HG03342 (cell line): ENCODE results near the gene FETUB.
"Not testable (repeated sequence)": the region's sequence is repeated elsewhere in the genome, so short reads cannot be mapped to it uniquely, and the experiment has no call there.

ENCODE experiments used
- ATAC-seq: cut with Tn5 transposase; IDR thresholded peaks from one replicate; pipeline ENCODE4 v1.9.1; 2021; ENCODE audit warnings: mild to moderate bottlenecking, moderate library complexity; ENCODE audit not compliant: unreplicated experiment

Gene FETUB

DNA sequence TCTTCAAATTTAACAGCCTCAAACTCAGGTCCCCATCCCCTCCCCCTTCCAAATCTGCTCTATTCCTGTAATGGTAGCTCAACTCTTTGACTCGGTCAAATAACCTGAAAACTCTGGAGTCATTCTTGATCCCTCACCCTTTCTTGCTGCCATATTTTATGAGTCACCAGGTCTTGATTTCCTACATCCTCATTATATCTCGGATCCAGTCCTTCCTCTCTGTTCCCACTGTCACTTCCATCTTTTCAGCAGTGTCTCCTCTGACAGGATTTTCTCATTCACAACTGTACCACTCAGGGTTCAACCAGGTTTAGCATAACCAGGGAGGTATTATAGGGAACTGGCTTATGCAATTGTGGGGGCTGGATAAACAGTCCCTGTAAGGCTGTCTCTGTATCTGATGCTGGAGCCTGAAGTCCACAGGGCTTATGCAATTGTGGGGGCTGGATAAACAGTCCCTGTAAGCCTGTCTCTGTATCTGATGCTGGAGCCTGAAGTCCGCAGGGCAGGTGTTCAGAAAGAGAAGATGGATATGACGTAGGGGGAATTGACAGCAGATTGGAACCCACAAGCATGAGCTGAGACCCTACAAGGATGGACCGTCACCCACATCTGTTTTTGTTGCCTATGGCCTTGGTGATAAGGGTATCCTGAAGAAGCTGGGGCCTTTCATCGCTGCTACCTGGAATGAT, 9.1 kb upstream of the FETUB start:
- ATAC-seq: no peak

DNA sequence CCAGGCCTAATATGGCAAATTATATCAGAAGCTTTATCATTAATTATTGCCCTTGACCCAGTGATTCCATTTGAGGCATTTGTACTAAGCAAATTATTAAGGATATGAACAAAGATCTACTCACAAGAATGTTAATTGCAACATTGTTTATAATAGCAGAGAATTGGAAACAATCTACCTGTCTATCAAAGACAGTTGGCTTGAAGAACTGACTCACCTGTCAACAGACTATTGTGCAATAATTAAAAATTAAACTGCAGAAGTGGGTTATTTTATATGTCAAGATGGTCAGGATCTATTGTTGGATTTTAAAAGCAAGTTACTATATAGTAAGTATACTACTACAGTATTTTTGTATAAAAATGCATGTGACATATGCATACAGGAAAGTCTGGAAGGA, 6.7 kb upstream of the FETUB start:
- no peak for ATAC-seq

DNA sequence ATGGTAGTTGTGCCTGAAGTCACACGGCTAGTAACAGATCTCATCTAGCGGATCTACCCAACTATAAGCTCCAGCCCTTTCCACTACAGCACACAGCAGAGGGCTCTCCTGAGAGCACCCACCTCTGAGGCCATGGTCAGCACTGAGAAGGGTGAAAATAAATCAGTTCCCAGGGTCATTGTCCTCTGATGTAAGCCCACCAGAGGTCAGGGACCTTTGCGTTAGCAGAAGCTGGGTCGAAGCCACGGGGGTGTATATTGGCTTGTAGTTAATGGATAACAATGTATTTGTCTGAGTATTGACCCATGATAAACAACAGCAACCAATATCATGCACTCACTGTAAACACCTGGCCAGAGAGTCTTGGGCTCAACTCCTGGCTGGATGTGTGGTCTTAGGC, 6.0 kb upstream of the FETUB start:
- ATAC-seq: not testable (repeated sequence)

DNA sequence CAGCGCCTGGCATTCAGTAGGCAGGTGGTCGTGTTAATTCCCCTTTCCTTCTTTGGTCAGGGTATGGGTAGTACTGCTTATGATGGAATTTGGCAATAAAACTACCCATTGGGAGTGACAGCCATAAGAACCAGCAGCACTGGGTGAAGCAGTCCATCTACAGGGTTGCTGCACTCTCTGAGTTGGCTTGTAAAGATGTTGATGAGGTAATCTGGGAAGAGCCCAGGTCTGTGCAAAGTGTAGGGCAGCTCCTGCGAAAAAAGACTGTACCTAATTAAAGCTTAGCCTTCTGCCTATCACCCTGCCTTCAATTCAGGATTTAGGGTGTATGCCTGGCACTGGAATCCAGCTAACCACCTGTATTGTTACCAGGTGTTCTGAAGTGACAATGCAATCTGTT, 4.7 kb upstream of the FETUB start:
- ATAC-seq: no peak

DNA sequence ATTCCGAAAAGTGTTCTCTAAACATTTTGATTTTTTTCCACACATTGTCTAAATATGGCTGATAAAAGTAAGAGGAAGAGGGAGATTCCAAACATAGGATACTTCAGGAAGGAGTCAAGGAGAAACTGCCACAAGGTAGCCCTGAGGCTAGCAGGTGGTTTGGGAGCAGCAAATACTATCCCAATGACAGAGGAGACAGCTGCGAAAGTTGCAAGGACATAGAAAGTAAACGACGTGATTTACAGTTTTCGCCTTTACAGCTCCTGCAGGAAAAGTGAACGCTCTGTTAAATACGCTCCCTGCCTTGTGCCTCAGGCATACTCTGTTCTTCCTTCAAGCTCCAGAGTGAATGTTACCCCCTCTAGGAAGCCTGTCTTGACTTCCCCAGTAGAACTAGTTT, 3.7 kb upstream of the FETUB start:
- ATAC-seq: no peak

DNA sequence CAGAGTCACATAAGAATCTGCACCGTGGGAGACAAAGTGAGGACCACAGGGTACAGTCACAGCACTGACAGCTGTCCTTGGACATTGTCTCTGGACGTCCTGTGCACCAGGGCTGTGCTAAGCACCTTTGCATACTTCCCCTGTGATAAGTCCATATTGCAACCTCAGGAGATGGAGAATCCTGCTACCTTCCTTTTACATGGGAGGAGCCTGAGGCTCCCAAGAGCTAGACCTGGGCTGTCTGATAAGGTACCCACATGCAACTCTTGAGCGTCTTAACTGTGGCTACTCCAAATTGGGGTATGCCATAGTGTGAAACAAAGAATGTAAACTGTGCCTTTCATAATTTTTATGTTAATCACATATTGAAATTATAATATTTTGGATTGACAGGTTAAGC, 2.5 kb upstream of the FETUB start:
- no peak for ATAC-seq

DNA sequence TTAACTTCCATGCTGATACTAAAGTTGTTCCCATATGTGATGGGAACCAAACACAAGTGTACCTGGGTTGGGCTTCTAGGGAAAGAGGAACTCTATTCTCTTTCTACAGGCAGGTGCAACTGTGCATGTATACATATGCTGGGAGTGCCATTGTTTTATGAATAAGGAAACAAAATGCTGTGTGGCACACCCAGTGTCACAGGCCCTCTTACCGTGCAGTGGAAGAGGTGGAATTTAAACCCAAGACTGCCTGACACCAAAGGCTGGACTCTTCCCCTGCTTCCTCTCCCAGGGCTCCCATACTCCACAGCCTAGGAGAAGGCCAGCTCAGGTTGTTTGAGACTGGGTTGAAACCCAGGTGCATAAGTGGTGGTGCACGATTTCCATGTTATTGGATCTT, 1.9 kb upstream of the FETUB start:
- no peak for ATAC-seq

DNA sequence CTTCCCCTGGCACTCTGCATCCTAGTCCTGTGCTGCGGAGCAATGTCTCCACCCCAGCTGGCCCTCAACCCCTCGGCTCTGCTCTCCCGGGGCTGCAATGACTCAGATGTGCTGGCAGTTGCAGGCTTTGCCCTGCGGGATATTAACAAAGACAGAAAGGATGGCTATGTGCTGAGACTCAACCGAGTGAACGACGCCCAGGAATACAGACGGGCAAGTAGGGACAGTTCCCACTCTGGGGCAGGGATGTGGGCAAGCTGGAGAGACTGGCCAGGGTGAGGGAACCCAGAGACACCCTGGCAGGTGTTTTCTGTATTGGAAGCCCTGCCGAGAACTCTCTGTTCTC, 247 bp downstream of the FETUB start:
- ATAC-seq: no peak

DNA sequence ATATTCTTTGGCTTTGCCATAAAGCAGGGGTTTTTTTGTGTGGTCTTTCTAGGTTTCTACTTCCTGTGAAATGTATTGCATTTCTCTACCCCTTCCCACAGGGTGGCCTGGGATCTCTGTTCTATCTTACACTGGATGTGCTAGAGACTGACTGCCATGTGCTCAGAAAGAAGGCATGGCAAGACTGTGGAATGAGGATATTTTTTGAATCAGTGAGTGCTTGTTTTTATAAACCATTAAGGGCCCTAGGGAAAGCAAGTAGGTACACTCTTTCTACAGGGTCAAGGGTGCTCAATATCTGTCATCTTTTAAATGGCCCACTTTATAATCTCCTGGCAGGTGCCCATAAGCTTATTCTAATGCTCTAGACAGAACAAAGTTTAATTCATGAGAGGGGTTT, 730 bp downstream of the FETUB start:
- ATAC-seq: no peak

DNA sequence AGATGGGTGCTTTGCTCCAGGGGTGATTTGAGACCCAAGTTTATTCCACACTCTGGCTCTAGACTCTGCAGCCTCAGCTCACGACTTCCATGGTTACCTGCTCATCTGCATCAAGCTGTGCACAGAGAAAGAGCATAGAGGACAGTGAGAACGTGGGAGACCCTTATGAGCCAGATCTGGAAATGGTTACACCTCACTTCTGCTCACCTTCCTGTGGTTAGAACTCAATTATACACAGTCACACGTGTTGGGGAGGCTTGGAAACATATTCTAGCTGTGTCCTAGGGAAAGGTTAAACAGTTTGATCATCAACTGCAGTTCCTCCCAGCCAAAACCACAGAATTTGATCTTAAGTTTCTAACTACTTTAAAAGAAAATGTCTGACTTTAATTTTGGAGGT, 1.8 kb downstream of the FETUB start:
- ATAC-seq: no peak

DNA sequence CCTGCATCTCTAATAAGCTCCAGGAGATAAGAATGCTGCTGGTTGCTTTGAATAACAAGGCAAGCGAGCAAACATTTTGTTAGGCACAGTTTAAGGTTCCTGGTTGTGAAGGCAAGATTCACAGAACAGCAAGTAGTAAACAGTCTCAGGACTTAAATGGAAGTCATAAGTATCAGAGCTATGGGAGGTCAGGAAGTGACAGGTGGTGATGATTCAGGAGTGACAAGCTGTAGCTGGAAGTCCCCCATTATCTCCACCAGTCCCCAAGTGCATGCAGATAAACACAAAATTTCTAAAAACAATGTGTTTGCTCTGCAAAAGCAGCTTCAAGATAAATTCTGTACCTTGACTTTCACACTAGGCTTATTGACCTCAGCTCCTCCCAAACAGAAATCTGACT, 3.3 kb downstream of the FETUB start:
- no peak for ATAC-seq

DNA sequence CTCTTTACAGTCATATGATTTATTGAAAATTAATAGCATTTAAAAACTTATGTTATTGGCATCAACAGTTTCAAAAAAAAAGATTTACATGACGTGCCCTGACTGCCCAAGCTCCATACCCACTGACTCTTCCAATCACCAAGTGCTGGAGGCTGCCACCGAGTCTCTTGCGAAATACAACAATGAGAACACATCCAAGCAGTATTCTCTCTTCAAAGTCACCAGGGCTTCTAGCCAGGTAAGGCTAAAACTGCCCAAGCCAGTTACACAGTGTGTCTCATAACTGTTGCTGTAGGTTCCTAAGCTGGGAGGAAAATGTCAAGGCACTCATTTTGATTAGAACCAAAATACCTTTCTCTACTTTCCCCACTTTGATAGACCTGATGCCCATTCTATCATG, 4.5 kb downstream of the FETUB start:
- no peak for ATAC-seq

DNA sequence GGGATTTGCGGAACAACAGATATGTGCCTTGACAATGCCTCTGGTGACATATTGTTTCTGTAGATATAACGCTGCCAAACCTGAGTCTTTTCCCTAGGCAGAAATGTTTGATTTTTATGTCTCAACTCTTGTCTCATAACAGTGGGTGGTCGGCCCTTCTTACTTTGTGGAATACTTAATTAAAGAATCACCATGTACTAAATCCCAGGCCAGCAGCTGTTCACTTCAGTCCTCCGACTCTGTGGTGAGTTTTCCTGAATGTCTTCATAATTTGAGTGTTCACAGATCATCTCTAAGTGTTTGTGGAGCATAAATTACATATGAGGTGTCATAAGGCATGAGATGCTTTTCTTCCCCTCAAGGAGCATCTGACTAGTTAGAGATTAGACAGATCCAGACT, 5.9 kb downstream of the FETUB start:
- ATAC-seq: no peak

DNA sequence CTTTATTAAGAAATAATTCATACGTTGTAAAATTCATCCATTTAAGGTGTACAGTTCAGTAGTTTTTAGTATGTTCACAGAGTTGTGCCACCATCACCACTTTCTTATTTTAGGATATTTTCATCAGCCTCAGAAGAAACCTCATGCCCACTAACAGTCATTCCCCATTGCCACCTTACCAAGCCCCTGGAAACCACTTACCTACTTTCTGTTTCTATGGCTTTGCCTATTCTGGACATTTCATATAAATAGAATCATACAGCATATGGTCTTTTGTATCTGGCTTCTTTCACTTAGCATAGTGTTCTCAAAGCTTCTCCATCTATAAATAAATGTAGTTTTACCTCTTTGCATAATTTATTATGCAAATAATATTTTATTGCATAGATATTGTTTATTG, 6.6 kb downstream of the FETUB start:
- no peak for ATAC-seq

DNA sequence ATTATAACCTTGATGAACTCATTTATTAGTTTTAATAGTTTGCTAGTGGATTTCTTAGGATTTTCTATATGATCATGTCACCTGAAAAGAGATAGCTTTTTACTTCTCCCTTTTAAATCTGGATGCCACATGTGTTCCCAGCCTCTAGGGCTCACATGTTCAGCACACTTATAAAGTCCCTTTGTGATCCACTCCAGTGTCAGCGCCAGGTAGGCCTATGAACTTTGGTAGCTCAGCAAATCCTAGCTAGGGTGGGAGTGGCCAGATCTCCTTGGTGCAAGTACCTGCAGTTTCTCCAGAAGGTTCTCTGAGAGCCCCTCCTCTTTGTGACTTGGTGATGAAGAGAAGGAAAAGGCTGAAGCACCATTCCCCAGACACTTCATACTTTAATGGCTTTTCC, 8.7 kb downstream of the FETUB start:
- ATAC-seq: no peak

DNA sequence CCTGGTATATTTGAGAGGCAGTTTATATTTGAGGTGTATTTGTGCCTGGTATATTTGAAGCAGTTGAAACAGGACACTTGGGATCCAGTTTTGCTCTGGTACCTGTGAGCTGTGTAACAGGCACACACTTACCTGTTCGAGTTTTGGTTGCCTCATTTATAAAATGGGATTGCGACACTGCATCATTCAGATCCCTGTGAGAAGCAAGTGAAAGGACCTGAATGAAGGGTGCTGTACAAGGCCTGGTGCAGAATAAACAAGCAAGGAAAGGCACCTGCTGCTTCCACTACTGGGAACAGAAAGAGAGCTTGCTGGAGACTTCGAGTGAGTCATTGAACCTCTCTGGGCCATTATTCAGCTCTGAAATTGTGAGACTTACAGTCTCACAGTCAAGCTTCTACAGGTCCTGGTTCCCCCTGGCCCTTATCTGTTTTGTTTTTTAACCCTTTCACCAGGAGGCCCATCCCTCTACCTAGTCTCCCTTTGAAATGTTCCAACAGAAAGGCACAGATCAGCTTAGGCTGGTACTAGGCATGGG, 11.5 kb downstream of the FETUB start:
- no peak for ATAC-seq

DNA sequence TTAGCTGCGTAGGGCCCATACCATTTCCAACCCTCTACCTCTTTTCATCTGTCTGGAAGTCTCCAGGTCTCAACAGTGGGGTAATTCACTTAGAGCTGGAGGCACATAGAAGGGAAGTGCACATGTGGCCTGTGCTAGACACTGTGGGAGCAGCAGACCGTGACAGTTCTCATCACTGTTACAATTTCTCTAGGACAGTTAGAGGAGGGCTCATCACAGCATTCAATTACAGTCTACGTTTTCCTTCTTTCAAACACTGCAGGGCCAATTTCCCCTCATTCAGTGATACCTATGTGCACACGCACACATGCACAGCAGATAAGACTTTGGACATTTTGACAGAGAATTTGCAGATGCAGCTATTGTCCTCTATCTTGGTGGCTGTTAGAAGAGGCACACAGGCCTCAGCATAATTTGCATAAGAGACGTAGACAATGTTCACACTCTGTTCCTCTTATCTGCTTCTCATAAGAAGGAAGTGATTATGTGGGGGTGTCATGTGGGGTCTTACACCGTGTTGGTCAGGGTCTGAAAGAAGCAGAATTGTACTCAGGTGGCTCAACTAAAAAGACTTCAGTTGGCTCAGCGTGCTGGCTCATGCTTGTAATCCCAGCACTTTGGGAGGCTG, 13.0 kb downstream of the FETUB start:
- peak; percentile 95 for ATAC-seq

DNA sequence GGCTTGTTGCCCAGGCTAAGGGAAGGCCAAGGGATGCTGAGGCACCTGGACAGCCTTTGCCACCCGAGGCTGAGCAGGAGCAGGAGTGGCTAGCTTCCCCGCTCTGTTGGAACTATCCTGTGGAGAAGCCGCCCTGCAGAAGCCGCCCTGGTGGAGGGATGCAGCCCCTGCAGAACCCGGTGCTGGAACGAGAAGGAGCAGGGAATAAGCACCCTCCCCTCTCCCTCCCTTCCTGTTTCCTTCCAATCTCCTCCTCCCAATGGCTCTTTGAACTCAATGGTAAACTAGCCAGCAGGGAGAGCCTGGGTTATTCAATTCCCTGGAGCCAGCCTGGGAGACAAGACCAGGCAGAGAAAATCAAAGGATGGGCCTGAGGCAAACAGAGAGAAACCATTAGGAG, 13.8 kb downstream of the FETUB start:
- ATAC-seq: no peak

DNA sequence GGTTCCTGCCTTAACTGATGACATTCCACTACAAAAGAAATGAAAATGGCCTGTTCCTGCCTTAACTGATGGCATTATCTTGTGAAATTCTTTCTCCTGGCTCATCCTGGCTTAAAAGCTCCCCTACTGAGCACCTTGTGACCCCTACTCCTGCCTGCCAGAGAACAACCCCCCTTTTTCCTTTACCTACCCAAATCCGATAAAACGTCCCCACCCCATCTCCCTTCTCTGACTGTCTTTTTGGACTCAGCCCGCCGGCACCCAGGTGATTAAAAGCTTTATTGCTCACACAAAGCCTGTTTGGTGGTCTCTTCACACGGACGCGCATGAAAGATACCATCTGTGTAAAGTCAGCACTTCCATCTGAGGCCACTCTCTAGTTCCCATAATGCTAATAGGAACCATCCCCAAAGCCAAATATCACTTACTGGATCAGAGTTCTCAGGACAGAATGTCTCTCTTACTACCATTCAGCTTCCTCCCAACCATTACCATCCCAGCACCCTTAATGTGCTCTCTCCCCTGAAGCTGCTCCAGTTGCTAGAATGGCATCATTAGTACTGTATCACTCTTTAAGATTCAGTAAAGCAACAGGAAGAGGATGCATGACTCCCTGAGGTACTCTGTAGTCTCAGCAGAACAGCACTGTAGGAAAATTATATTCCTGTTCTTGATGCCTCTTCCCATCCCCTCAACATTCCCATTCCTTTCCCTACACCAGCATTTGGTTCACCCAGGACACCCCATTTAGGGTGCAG, 23.3 kb downstream of the FETUB start:
- ATAC-seq: no peak

DNA sequence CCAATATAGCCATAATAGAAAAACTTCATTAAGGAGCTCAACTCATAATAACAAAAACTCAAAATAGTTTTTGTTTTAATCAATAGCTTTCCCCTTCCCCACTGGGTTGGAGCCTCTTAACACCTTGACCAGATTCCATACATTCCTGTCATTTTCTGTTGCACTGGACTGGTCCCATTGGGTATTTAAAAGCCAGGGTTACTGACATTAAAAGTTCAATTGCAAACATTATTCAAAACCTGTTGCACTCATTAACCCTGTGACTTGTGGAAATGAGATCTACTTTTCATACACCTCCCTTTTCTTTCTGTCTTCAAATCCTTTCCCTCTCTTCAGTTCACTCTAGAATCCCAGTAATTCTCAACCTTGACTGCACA, 23.9 kb downstream of the FETUB start:
- ATAC-seq: no peak

DNA sequence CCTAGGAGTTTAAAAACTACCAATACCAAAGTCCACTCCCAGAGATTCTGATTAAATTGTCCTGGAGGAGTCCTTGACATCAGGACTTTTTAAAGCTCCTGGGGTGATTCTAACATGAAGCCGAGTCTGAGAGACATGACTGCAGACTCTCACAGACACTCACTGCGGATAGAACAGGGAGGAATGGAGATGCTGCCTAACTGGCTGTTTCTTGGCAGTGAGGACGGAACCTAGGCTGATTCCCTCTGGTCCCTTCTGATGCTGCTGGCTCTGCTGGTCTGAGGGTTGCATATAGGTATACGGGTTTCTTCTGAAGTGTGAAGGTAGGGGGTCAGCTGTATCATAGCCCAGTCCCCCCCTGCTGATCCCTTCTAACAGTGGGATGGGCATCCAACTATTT, 24.3 kb downstream of the FETUB start:
- no peak for ATAC-seq

DNA sequence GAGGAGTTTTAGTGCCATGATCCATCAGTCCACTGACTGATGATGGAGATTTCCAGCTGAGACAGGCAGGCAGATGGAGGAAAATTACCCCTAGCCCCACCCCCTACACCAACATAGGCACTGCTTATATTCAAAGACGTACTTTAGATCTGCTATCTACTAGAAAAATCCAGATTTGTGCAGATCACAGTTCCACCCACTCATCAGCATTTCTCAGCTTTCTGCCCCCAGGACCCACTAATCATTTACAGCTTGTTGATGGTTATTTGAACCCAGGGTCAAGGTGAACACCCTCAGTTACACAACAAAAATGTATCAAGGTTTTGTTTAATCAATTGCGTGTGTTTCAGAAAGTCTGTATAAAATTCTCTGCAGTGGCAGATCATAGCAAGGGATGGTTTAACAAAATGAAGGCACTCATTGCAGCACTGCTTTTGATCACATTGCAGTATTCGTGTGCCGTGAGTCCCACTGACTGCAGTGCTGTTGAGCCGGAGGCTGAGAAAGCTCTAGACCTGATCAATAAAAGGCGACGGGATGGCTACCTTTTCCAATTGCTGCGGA, 25.5 kb downstream of the FETUB start, which contains the start of gene HRG:
Gene HRG, plus strand, starts transcription at position 390 of the 564 bp plus-strand sequence. Its CDS starts 18 bp downstream, at position 408.
- ATAC-seq: no peak
